GM23248 (cell line): ENCODE results near the gene OR2V1. TPM values are rescaled to one million over a fixed set of nuclear protein-coding genes. Genes with fewer than 3 reads are reported as not detected.

Experiments
- DNase-seq: peaks from one replicate; pipeline ENCODE4 v3.0.0-alpha.2; 2015
- H2AFZ ChIP-seq: fragments of 200-600 bp; sonication (generic); 2 replicates; pipeline ENCODE4 v1.6.1; 2016; ENCODE audit warnings: antibody characterized with exemption
- H3F3A ChIP-seq: fragments of 200-600 bp; sonication (generic); 2 replicates; pipeline ENCODE4 v1.6.1; 2016; ENCODE audit warnings: mild to moderate bottlenecking, antibody characterized with exemption, mixed run types; ENCODE audit not compliant: insufficient read depth
- H3K27ac ChIP-seq: fragments of 200-600 bp; sonication (generic); 2 replicates; pipeline ENCODE4 v1.5.1; 2016; ENCODE audit warnings: mild to moderate bottlenecking
- H3K27me3 ChIP-seq: fragments of 200-600 bp; sonication (generic); replicated peaks from 2 replicates; pipeline ENCODE4 v1.6.1; 2016; ENCODE audit warnings: mild to moderate bottlenecking; ENCODE audit not compliant: insufficient read depth
- H3K36me3 ChIP-seq: fragments of 200-600 bp; sonication (generic); 2 replicates; pipeline ENCODE4 v1.6.1; 2016; ENCODE audit warnings: low read depth, mild to moderate bottlenecking
- H3K4me1 ChIP-seq: fragments of 200-600 bp; sonication (generic); 2 replicates; pipeline ENCODE4 v1.6.1; 2016; ENCODE audit warnings: mild to moderate bottlenecking; ENCODE audit not compliant: insufficient read depth
- H3K4me2 ChIP-seq: fragments of 200-600 bp; sonication (generic); one replicate; pipeline ENCODE4 v1.6.1; 2016; ENCODE audit warnings: mild to moderate bottlenecking; ENCODE audit not compliant: unreplicated experiment
- H3K4me3 ChIP-seq: fragments of 200-600 bp; sonication (generic); 2 replicates; pipeline ENCODE4 v1.5.1; 2016; ENCODE audit warnings: mild to moderate bottlenecking
- H3K79me2 ChIP-seq: fragments of 200-600 bp; sonication (generic); 2 replicates; pipeline ENCODE4 v1.6.1; 2016; ENCODE audit warnings: mild to moderate bottlenecking; ENCODE audit not compliant: insufficient read depth
- H3K9ac ChIP-seq: fragments of 200-600 bp; sonication (generic); 2 replicates; pipeline ENCODE4 v1.6.1; 2016; ENCODE audit warnings: mild to moderate bottlenecking
- H3K9me2 ChIP-seq: fragments of 200-600 bp; sonication (generic); 2 replicates; pipeline ENCODE4 v1.6.1; 2016; ENCODE audit warnings: mixed run types, mild to moderate bottlenecking, moderate library complexity; ENCODE audit not compliant: insufficient read depth
- H3K9me3 ChIP-seq: fragments of 200-600 bp; sonication (generic); one replicate; pipeline ENCODE4 v1.6.1; 2017; ENCODE audit warnings: low read depth
- H4K20me1 ChIP-seq: fragments of 200-600 bp; sonication (generic); 2 replicates; pipeline ENCODE4 v1.6.0; 2016; ENCODE audit not compliant: insufficient read depth
- EZH2 ChIP-seq: fragments of 200-600 bp; sonication (generic); IDR thresholded peaks from 2 replicates; pipeline ENCODE4 v1.6.1; 2018; ENCODE audit warnings: antibody characterized with exemption, mild to moderate bottlenecking; ENCODE audit not compliant: insufficient read depth, poor library complexity, severe bottlenecking
- EZH2phosphoT487 ChIP-seq: fragments of 200-600 bp; sonication (generic); IDR thresholded peaks from 2 replicates; pipeline ENCODE4 v1.6.1; 2018; ENCODE audit warnings: antibody characterized with exemption, moderate library complexity, mild to moderate bottlenecking, low read depth; ENCODE audit not compliant: insufficient read depth
- WGBS, 2 experiments: methylation state at CpG; one replicate each; pipeline ENCODE4 v1.1.6; 2015 to 2017; ENCODE audit warnings: low lambda C conversion rate in 2 of 2, low coverage in 1 of 2; ENCODE audit errors: missing lambda C conversion rate in 2 of 2; 5-methylcytosine and 5-hydroxymethylcytosine counted together
- in situ Hi-C: fragments of 300-500 bp; cut with MboI; formaldehyde crosslinking; loops from 2 replicates; pipeline ENCODE4 v1.15.0; 2020
- polyA plus RNA-seq: library from polyadenylated mRNA; unstranded; fragments of >200 nt; fragmentation: Nextera tagmentation; extraction: Ambion mirVana; gene quantifications from 2 replicates; pipeline ENCODE4 v1.2.1, GENCODE V29; 2016
- total RNA-seq: library from RNA; depleted of rRNA; stranded (reverse); fragments of >200 nt; shearing (Covaris generic); gene quantifications from 2 replicates; pipeline ENCODE4 v1.2.3, GENCODE V29; 2014

The OR2V1 gene
- total and polyA plus RNA-seq, 2 experiments from 2014 or later, result not detected

GRCh38 chr5:181112476-181112875 lies 18.5 kb downstream of the OR2V1 start:
- no peaks in the 10 kb centered on the region for H3K79me2 ChIP-seq
- in situ Hi-C loops, result no loop called here
- no peak overlapping the region for H3K4me3 ChIP-seq
- WGBS, 2 experiments, result 57 to 78% methylated on average over 5 of the region's 5 CpGs
- H3K9me3 ChIP-seq, result no peaks in the 10 kb centered on the region
- H3K27me3 ChIP-seq, result peaks cover 47% of the 10 kb centered on the region
- H2AFZ ChIP-seq, result no peak overlapping the region
- no peak overlapping the region for H3K4me2 ChIP-seq
- H3K4me1 ChIP-seq, result 0 out of 2 replicates have a peak, but pooled peaks cover 3% of the 10 kb centered on the region
- no peaks in the 10 kb centered on the region for H3K36me3 ChIP-seq
- H4K20me1 ChIP-seq, result no peaks in the 10 kb centered on the region
- no peak for DNase-seq
- H3K9ac ChIP-seq, result no peak overlapping the region
- no peak overlapping the region for H3K27ac ChIP-seq
- H3F3A ChIP-seq, result peaks cover 22% of the 10 kb centered on the region
- no peaks in the 10 kb centered on the region for H3K9me2 ChIP-seq
- TF ChIP-seq EZH2phosphoT487 (no peak), EZH2 (no peak)

GRCh38 chr5:181111010-181111409 lies 20.0 kb downstream of the OR2V1 start:
- Histone ChIP-seq H3K4me3 (no peak overlapping the region), H2AFZ (no peak overlapping the region), H3K4me1 (0 out of 2 replicates have a peak, but pooled peaks cover 3% of the 10 kb centered on the region), H3K27ac (no peak overlapping the region), H3K9me2 (no peaks in the 10 kb centered on the region), H3K4me2 (no peak overlapping the region), H3K27me3 (peaks cover 60% of the 10 kb centered on the region), H3F3A (peaks cover 19% of the 10 kb centered on the region), H3K9me3 (no peaks in the 10 kb centered on the region), H3K36me3 (no peaks in the 10 kb centered on the region), H4K20me1 (no peaks in the 10 kb centered on the region), H3K79me2 (no peaks in the 10 kb centered on the region), H3K9ac (no peak overlapping the region)
- 69 to 71% methylated on average over 5 of the region's 5 CpGs for WGBS, 2 experiments
- DNase-seq, result no peak
- in situ Hi-C loops, result no loop called here
- no peak for TF ChIP-seq EZH2
- no peak for TF ChIP-seq EZH2phosphoT487

- TF ChIP-seq EZH2 (no peak), EZH2phosphoT487 (no peak)
- H3K79me2 ChIP-seq, result no peaks in the 10 kb centered on the region
- H4K20me1 ChIP-seq, result no peaks in the 10 kb centered on the region
- no peak for DNase-seq
- H3K9ac ChIP-seq, result no peak overlapping the region
- no peaks in the 10 kb centered on the region for H3K9me2 ChIP-seq
- no peak overlapping the region for H3K4me3 ChIP-seq
- H3K4me1 ChIP-seq, result 0 out of 2 replicates have a peak, but pooled peaks cover under 1% of the 10 kb centered on the region
- H3K27me3 ChIP-seq, result peaks cover 63% of the 10 kb centered on the region
- no peaks in the 10 kb centered on the region for H3K9me3 ChIP-seq
- no peaks in the 10 kb centered on the region for H3K36me3 ChIP-seq
- H3K4me2 ChIP-seq, result no peak overlapping the region
- WGBS, 2 experiments, result 25 to 30% methylated on average over 11 of the region's 11 CpGs
- H2AFZ ChIP-seq, result no peak overlapping the region
- no peak overlapping the region for H3K27ac ChIP-seq
- in situ Hi-C loops, result no loop called here
- H3F3A ChIP-seq, result 0 out of 2 replicates have a peak, but pooled peaks cover 5% of the 10 kb centered on the region
Observed at GRCh38 chr5:181109489-181110013, 21.4 kb downstream of the OR2V1 start.

GRCh38 chr5:181108578-181109165 lies 22.3 kb downstream of the OR2V1 start:
- no peak overlapping the region for H3K4me2 ChIP-seq
- H2AFZ ChIP-seq, result no peak overlapping the region
- H4K20me1 ChIP-seq, result no peaks in the 10 kb centered on the region
- no peaks in the 10 kb centered on the region for H3F3A ChIP-seq
- in situ Hi-C loops, result no loop called here
- H3K79me2 ChIP-seq, result no peaks in the 10 kb centered on the region
- no peak overlapping the region for H3K27ac ChIP-seq
- 44 to 50% methylated on average over 13 to 14 of the region's 14 CpGs for WGBS, 2 experiments
- H3K9me3 ChIP-seq, result no peaks in the 10 kb centered on the region
- no peak overlapping the region for H3K4me3 ChIP-seq
- H3K9ac ChIP-seq, result no peak overlapping the region
- no peak for TF ChIP-seq EZH2
- TF ChIP-seq EZH2phosphoT487, result no peak
- no peaks in the 10 kb centered on the region for H3K36me3 ChIP-seq
- no peak for DNase-seq
- H3K27me3 ChIP-seq, result peaks cover 55% of the 10 kb centered on the region
- no peaks in the 10 kb centered on the region for H3K9me2 ChIP-seq
- H3K4me1 ChIP-seq, result no peaks in the 10 kb centered on the region
